K562 (cell line): ENCODE measurements around the gene AGL. TPM values are rescaled to one million over a fixed set of nuclear protein-coding genes. Genes with fewer than 3 reads are reported as not detected.

Source experiments
- ARID3A ChIP-seq: IDR thresholded peaks from 2 replicates; pipeline ENCODE4 v1.6.1; 2012; ENCODE audit warnings: low read depth, low read length, improper control_type of control experiment, borderline replicate concordance
- CBFA2T2 ChIP-seq: fragments of 450-650 bp; conservative IDR thresholded peaks from 2 replicates; pipeline ENCODE4 v1.6.1; 2017; ENCODE audit warnings: mild to moderate bottlenecking
- CGGBP1 ChIP-seq: fragments of 250-450 bp; sonication (Bioruptor Pico); IDR thresholded peaks from 2 replicates; pipeline ENCODE4 v1.9.0; 2021; ENCODE audit warnings: mild to moderate bottlenecking
- CTCFL ChIP-seq: IDR thresholded peaks from 2 replicates; pipeline ENCODE4 v1.6.1; 2011; ENCODE audit warnings: borderline replicate concordance, low read depth, mild to moderate bottlenecking, moderate library complexity, low read length; ENCODE audit not compliant: insufficient read depth, poor library complexity, severe bottlenecking
- ERF ChIP-seq: fragments of 450-650 bp; formaldehyde crosslinking; IDR thresholded peaks from 2 replicates; pipeline ENCODE4 v1.4.0; 2020; ENCODE audit warnings: mild to moderate bottlenecking, mixed read lengths
- ETV1 ChIP-seq: fragments of 450-650 bp; conservative IDR thresholded peaks from 2 replicates; pipeline ENCODE4 v1.6.1; 2016; ENCODE audit warnings: missing genetic modification characterization, control low read depth, low read depth, missing compliant biosample characterization
- HMG20B ChIP-seq: fragments of 250-450 bp; sonication (Bioruptor Pico); IDR thresholded peaks from 2 replicates; pipeline ENCODE4 v1.5.0; 2021; ENCODE audit warnings: mild to moderate bottlenecking
- HNRNPK ChIP-seq: fragments of 200-400 bp; formaldehyde crosslinking; IDR thresholded peaks from one replicate; pipeline ENCODE4 v1.6.1; 2018; ENCODE audit warnings: mild to moderate bottlenecking, low read depth, low read length; ENCODE audit not compliant: poor library complexity, severe bottlenecking
- MEIS2 ChIP-seq: fragments of 450-650 bp; IDR thresholded peaks from 2 replicates; pipeline ENCODE4 v1.6.1; 2014; ENCODE audit warnings: mild to moderate bottlenecking; ENCODE audit not compliant: partially characterized antibody
- MITF ChIP-seq: IDR thresholded peaks from 2 replicates; pipeline ENCODE4 v1.6.1; 2014; ENCODE audit warnings: antibody characterized with exemption
- RCOR1 ChIP-seq, 2 experiments: IDR thresholded peaks; 2 replicates each; pipeline ENCODE4 v1.6.1; 2012; ENCODE audit warnings: low read depth in 2 of 2, low read length in 2 of 2, borderline replicate concordance in 1 of 2, improper control_type of control experiment in 1 of 2
- RHOXF2B ChIP-seq: fragments of 250-450 bp; sonication (Bioruptor Pico); conservative IDR thresholded peaks from 2 replicates; pipeline ENCODE4 v1.5.1; 2021
- TBL1XR1 ChIP-seq, 2 experiments: IDR thresholded peaks; 2 replicates each; pipeline ENCODE4 v1.6.1; 2012; ENCODE audit warnings: improper control_type of control experiment in 2 of 2, low read length in 2 of 2, mild to moderate bottlenecking in 1 of 2
- THAP12 ChIP-seq: fragments of 250-450 bp; sonication (Bioruptor Pico); IDR thresholded peaks from 2 replicates; pipeline ENCODE4 v1.9.0; 2021; ENCODE audit warnings: mild to moderate bottlenecking, inconsistent platforms
- ZNF431 ChIP-seq: sonication (generic); formaldehyde crosslinking; IDR thresholded peaks from 2 replicates; pipeline ENCODE4 v1.8.0; 2022; ENCODE audit warnings: mild to moderate bottlenecking, missing genetic modification reagents
- ZNF586 ChIP-seq: fragments of 450-650 bp; formaldehyde crosslinking; conservative IDR thresholded peaks from 2 replicates; pipeline ENCODE4 v1.4.0; 2020; ENCODE audit warnings: mild to moderate bottlenecking, moderate library complexity
- ZNF79 ChIP-seq: fragments of 250-450 bp; sonication (Bioruptor Pico); IDR thresholded peaks from 2 replicates; pipeline ENCODE4 v1.4.0; 2020; ENCODE audit warnings: low read depth, mild to moderate bottlenecking, moderate library complexity
- polyA plus RNA-seq, 8 experiments: library from polyadenylated mRNA; depleted of rRNA in 4 of 8; stranded (reverse) in 5 of 8; unstranded in 3 of 8; fragments of >200 nt; fragmentation: Nextera tagmentation in 2 of 8; fragmentation: Illumina TruSeq in 1 of 8; extraction: Ambion mirVana in 2 of 8; extraction: Trizol in 1 of 8; gene quantifications; 2 replicates each; pipeline versions ENCODE4 v1.2.1 to v1.2.3, GENCODE V29; 2011 to 2014; ENCODE audit warnings: inconsistent platforms in 1 of 8, missing spikeins in 1 of 8
- total RNA-seq, 7 experiments: library from RNA; depleted of rRNA in 6 of 7; stranded (reverse); fragments of >200 nt in 6 of 7; fragmentation: Illumina TruSeq in 2 of 7; extraction: Trizol in 2 of 7; gene quantifications; 2 replicates each; pipeline versions ENCODE4 v1.2.1 to v1.2.3, GENCODE V29; 2011 to 2021; ENCODE audit warnings: low replicate concordance in 1 of 7

AGL gene
- total and polyA plus RNA-seq, 9 of the 15 experiments (the other 6 are each of a cell fraction or from before 2014, with no cell fraction given), result 6.3 to 20.4 (median 12.4) TPM

- TF ChIP-seq ARID3A, result no peak
- TF ChIP-seq HMG20B, result no peak
- no peak; the same call in 1 of the 2 replicates for TF ChIP-seq THAP12 (CRISPR knock-in tag)
- no peak for TF ChIP-seq ERF (CRISPR knock-in tag)
- peak in 1 of 2 experiments; percentile 29; a peak in 1 of 4 replicates for TF ChIP-seq RCOR1 (IDR thresholded peaks at IDR 0.05; ENCODE audit: borderline replicate concordance in 1 of 2, low read depth in 2 of 2, low read length in 2 of 2)
- no peak for TF ChIP-seq RHOXF2B
- TF ChIP-seq TBL1XR1 (IDR thresholded peaks at IDR 0.05; ENCODE audit: low read length in 2 of 2), result 0 out of 4 replicates have a peak, but pooled peaks of 1 of the 2 experiments have one; percentile 38
- TF ChIP-seq ZNF586 (CRISPR knock-in tag), result no peak
- TF ChIP-seq ZNF79 (CRISPR knock-in tag), result no peak
- TF ChIP-seq MEIS2, result no peak
- TF ChIP-seq MITF, result no peak
- TF ChIP-seq CTCFL, result no peak
- no peak for TF ChIP-seq CBFA2T2
- TF ChIP-seq CGGBP1 (CRISPR knock-in tag), result no peak
- TF ChIP-seq ZNF431 (CRISPR knock-in tag), result 0 out of 2 replicates have a peak, but pooled peaks have one; percentile 67
- 0 out of 2 replicates have a peak, but pooled peaks have one; percentile 8 for TF ChIP-seq ETV1 (tag)
- TF ChIP-seq HNRNPK, result no peak
Observed at GRCh38 chr1:99969729-99970621, 119.8 kb downstream of the AGL start, which contains the start of gene SLC35A3 (continued).
